ENCODE data around the gene ITIH5.

The ITIH5 gene

DNA sequence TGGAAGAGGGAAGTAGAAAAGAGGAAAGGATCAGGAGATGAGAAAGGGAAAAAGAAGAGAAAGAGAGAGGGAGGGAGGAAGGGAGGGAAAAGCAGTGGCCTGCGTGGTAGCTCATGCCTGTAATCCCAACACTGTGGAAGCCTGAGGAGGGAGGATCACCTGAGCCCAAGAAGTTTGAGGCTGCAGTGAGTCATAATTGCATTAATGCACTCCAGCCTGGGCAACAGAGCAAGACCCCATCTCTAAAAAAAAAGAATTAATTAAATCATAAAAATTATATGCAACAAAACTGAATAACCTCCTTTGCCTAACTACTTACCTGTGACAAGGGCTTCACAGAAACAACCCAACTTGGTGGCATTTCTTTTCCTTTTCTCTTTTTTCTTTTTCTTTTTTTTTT, 148.1 kb downstream of the ITIH5 start:
- no peak for DNase-seq (ENCODE audit: low spot score)

DNA sequence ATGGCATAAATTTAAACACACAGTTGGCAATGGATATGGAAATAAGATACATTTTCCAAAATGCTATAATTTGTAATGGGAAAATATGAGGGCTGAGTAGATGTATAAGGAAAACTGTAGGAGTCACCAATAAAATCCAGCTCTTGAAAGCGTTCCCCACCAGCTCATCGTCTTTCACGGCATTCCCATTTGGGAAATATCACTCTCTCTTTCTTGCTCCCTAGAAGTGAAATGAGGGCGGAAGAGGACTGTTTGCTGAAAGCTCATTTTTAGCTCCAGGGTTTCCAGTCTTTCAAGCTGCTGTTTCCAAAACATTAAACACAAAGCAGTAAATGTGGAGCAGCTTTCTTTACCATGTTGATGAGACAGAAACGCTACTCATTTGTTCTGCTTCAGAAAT, 151.3 kb downstream of the ITIH5 start:
- no peak for DNase-seq (ENCODE audit: low spot score)

DNA sequence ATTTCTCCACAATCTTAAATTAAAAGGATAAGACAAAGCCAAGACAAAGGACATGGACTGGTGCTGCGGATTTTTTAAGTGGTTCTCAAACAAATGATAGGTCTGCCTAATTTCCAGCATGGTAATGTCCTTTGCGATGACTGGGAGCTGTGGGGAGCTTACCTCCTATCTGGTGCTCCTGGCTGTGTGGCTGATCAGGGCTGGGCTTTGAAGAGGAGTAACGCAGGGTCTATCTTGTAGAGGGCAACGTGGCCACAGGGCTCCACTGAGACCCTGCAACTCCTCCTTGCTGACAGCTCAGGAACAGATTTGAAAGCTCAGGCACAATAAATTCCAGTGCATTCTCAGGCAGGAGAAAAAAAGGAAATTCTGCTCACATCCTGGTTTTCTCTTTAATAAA, 152.8 kb downstream of the ITIH5 start:
- DNase-seq (ENCODE audit: low spot score): no peak

DNA sequence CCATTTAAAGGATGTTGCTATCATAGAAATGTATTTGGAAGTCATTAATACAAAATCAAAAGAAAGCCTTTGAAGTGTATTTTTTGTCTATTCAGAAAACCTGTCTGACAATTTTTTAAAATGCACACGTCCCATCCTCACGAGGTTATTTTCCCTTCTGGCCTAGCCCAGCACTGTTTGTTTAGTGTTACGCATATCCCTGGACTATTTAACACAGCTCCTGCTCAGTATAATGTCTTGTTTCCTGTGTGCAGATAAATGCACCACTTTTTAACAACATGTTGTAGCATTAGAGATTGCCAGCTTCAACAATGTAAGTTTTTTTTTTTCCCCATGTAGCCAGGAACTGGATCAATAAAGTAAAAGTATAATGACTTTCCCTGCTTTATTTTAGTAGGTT, 153.3 kb downstream of the ITIH5 start:
- DNase-seq (ENCODE audit: low spot score): no peak

DNA sequence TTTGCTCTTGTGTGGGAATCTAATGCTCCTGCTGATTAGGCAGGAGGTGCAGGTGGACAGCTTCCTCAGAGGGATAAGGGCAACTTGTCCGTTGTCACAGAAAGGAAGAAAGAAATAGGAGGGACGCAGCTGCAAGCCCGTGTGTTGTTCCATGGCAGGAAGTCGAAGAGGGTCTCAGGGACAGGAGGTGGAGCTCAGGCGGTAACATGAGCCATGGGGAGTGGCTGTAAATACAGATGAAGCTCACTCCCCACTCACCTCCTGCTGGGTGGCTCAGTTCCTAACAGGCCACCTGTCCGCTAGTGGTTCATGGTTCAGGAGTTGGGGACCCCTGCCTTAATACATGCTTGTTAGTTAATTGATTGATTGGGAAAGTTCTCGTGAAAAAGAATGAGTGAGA, 154.3 kb downstream of the ITIH5 start:
- DNase-seq (ENCODE audit: low spot score): no peak

DNA sequence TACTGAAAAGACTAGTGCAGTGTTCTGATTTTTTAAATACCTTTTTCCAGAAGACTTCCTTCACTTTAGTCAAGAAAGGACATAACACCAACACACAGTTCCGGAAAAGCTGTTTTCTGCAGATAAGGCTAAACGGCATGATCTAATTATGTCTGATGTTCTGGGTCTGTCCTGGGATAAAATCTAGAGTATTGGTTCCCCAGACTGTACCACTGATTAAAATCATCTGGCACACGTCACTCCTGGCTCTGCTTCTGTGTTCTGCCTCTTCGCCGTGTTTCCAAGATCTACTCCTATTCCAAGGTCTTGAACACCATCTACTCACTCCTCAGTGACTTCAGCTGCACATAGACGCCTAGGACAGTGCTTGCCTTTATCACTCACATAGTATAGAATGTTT, 155.2 kb downstream of the ITIH5 start:
- DNase-seq (ENCODE audit: low spot score): no peak

Data from putamen (tissue), 1 donor.